Measurements from ENCODE around the gene IGFALS. TPM values are rescaled to one million over a fixed set of nuclear protein-coding genes. Genes with fewer than 3 reads are reported as not detected.

IGFALS gene
- total RNA-seq, 1 donor from 2014 or later, result not detected

- no peak for DNase-seq (ENCODE audit: extremely low spot score in 2 of 2)
- intact Hi-C loops (cut with DNase I), result no loop called here
- H3K36me3 ChIP-seq, result peaks cover 0 to 47% of the 10 kb centered on the region in 2 donors
Measured at GRCh38 chr16:1820946-1821290, 27.4 kb upstream of the IGFALS start.

DNA sequence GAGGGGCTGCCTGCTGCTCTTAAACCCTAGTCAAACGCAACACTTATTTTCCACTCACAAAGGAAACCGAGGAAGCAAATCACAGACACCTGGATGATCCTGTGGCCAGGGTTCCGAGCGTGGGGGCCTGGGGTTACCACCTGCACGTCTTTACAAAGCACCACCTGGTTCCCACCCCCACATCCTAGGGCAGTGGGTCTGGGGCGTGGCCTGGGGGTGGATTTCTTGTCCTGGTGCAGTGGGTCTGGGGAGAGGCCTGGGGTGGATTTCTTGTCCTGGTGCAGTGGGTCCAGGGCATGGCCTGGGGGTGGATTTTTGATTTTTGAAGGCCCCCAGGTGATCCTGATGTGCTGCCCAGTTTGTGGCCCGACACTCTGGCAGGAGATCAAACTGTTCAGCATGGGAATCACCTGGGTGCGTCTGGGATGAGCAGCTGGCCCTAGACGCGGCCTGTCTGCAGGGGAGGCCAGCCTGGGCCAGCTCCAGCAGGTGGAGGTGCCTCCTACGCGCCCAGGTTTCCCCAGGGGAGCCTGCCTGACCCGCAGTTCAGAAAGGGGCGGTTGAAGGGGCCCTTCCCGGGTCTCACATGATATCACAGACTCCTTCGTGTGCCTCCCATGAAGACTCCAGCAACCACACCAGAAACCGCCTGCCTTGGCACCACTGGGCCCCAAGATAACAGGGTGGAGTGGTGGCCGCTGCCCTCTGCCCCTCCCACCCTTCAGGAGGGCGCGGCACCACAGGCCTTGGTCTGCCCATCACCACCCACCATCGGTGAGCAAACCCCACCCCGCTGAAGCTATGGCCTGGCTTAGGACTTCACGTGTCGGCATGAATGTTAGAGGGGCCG lies 26.8 kb upstream of the IGFALS start:
- Histone ChIP-seq H3K4me1 (peaks cover 11% of the 10 kb centered on the region), H3K9me3 (no peaks in the 10 kb centered on the region), H3K27ac (no peak overlapping the region), H3K4me3 (no peak overlapping the region), H3K27me3 (no peaks in the 10 kb centered on the region), H3K36me3 (peaks cover 0 to 51% of the 10 kb centered on the region in 2 donors)
- TF ChIP-seq POLR2AphosphoS5 (IDR thresholded peaks at IDR 0.05; ENCODE audit: insufficient read depth in 1 of 2, low read depth in 1 of 2) (no peak), POLR2A (IDR thresholded peaks at IDR 0.05) (no peak)
- TF ChIP-seq, protein P1, sequence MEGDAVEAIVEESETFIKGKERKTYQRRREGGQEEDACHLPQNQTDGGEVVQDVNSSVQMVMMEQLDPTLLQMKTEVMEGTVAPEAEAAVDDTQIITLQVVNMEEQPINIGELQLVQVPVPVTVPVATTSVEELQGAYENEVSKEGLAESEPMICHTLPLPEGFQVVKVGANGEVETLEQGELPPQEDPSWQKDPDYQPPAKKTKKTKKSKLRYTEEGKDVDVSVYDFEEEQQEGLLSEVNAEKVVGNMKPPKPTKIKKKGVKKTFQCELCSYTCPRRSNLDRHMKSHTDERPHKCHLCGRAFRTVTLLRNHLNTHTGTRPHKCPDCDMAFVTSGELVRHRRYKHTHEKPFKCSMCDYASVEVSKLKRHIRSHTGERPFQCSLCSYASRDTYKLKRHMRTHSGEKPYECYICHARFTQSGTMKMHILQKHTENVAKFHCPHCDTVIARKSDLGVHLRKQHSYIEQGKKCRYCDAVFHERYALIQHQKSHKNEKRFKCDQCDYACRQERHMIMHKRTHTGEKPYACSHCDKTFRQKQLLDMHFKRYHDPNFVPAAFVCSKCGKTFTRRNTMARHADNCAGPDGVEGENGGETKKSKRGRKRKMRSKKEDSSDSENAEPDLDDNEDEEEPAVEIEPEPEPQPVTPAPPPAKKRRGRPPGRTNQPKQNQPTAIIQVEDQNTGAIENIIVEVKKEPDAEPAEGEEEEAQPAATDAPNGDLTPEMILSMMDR (IDR thresholded peaks at IDR 0.05), result no peak
- intact Hi-C loops (cut with DNase I), result no loop called here
- no peak for DNase-seq (ENCODE audit: extremely low spot score in 2 of 2)

More at GRCh38 chr16:1820946-1821290, 27.4 kb upstream of the IGFALS start:
- TF ChIP-seq, protein P1 (IDR thresholded peaks at IDR 0.05), result no peak
- no peak for TF ChIP-seq POLR2AphosphoS5 (IDR thresholded peaks at IDR 0.05; ENCODE audit: insufficient read depth in 1 of 2, low read depth in 1 of 2)
- no peak for TF ChIP-seq POLR2A (IDR thresholded peaks at IDR 0.05)
- no peak overlapping the region for H3K4me3 ChIP-seq
- peaks cover 17% of the 10 kb centered on the region for H3K4me1 ChIP-seq
- H3K27ac ChIP-seq, result no peak overlapping the region
- no peaks in the 10 kb centered on the region for H3K27me3 ChIP-seq
- H3K9me3 ChIP-seq, result no peaks in the 10 kb centered on the region

- intact Hi-C loops (cut with DNase I), result no loop called here
- TF ChIP-seq POLR2AphosphoS5 (IDR thresholded peaks at IDR 0.05; ENCODE audit: insufficient read depth in 1 of 2, low read depth in 1 of 2) (no peak), POLR2A (IDR thresholded peaks at IDR 0.05) (no peak)
- TF ChIP-seq, protein P1 (IDR thresholded peaks at IDR 0.05), result no peak
- no peaks in the 10 kb centered on the region for H3K9me3 ChIP-seq
- H3K27ac ChIP-seq, result no peak overlapping the region
- DNase-seq (ENCODE audit: extremely low spot score in 2 of 2), result no peak
- no peak overlapping the region for H3K4me3 ChIP-seq
- H3K27me3 ChIP-seq, result no peaks in the 10 kb centered on the region
- peaks cover 0 to 52% of the 10 kb centered on the region in 2 donors for H3K36me3 ChIP-seq
- peaks cover 6% of the 10 kb centered on the region for H3K4me1 ChIP-seq
Measured at GRCh38 chr16:1819611-1820010, 26.1 kb upstream of the IGFALS start.

GRCh38 chr16:1818873-1819525 lies 25.5 kb upstream of the IGFALS start:
- no peak for DNase-seq (ENCODE audit: extremely low spot score in 2 of 2)
- TF ChIP-seq POLR2A (IDR thresholded peaks at IDR 0.05) (no peak), POLR2AphosphoS5 (IDR thresholded peaks at IDR 0.05; ENCODE audit: insufficient read depth in 1 of 2, low read depth in 1 of 2) (no peak)
- TF ChIP-seq, protein P1 (IDR thresholded peaks at IDR 0.05), result no peak
- Histone ChIP-seq H3K36me3 (peaks cover 0 to 52% of the 10 kb centered on the region in 2 donors), H3K27ac (no peak overlapping the region), H3K9me3 (no peaks in the 10 kb centered on the region), H3K27me3 (no peaks in the 10 kb centered on the region), H3K4me1 (no peaks in the 10 kb centered on the region), H3K4me3 (no peak overlapping the region)
- intact Hi-C loops (cut with DNase I), result no loop called here

All from vagina (tissue), 2 donors.